Activated naive CD4-positive, alpha-beta T cell treated with anti-CD3 and anti-CD28 coated beads for 36 hours (primary cell): ENCODE results near the gene SALL3. TPM values are rescaled to one million over a fixed set of nuclear protein-coding genes. Genes with fewer than 3 reads are reported as not detected.

Source experiments
- CTCF ChIA-PET: fragments of 350-600 bp; sonication (Branson Sonifier 250); formaldehyde crosslinking; loops from one replicate; lab custom pipeline; 2021; ENCODE audit warnings: antibody characterized with exemption; lab: Charles Lee
- DNase-seq: peaks from one replicate; pipeline ENCODE4 v3.0.0-alpha.2; 2020
- H3K27ac Mint-ChIP-seq: one replicate; pipeline ENCODE4 v1.8.0; 2021; ENCODE audit warnings: mild to moderate bottlenecking, mixed read lengths
- H3K27me3 Mint-ChIP-seq: one replicate; pipeline ENCODE4 v1.8.0; 2021; ENCODE audit warnings: low read depth, mixed read lengths
- H3K36me3 Mint-ChIP-seq: one replicate; pipeline ENCODE4 v1.8.0; 2021; ENCODE audit warnings: low read depth, mixed read lengths
- H3K4me1 Mint-ChIP-seq: one replicate; pipeline ENCODE4 v1.8.0; 2021; ENCODE audit warnings: low read depth, mixed read lengths
- H3K4me3 Mint-ChIP-seq: one replicate; pipeline ENCODE4 v1.8.0; 2021; ENCODE audit warnings: mild to moderate bottlenecking, moderate library complexity, mixed read lengths
- H3K9me3 Mint-ChIP-seq: one replicate; pipeline ENCODE4 v1.8.0; 2021; ENCODE audit warnings: mixed read lengths
- intact Hi-C: fragments of 100-400 bp; cut with micrococcal nuclease; formaldehyde crosslinking; loops from one replicate; pipeline ENCODE4 v1.15.1; 2023
- total RNA-seq, 2 experiments: library from RNA; stranded (reverse); gene quantifications; one replicate each; pipeline ENCODE4 v1.2.3, GENCODE V29; 2021

Gene SALL3
- total RNA-seq, 2 experiments from 2014 or later, result not detected

GRCh38 chr18:79043288-79043687 is 63.7 kb downstream of the SALL3 start:
- no peak overlapping the region for H3K27ac Mint-ChIP-seq
- no peaks in the 10 kb centered on the region for H3K9me3 Mint-ChIP-seq
- no peaks in the 10 kb centered on the region for H3K4me1 Mint-ChIP-seq
- CTCF ChIA-PET, result no interaction called here
- no peak for DNase-seq
- H3K36me3 Mint-ChIP-seq, result no peaks in the 10 kb centered on the region
- H3K4me3 Mint-ChIP-seq, result no peak overlapping the region
- intact Hi-C loops, result no loop called here
- peaks cover 6% of the 10 kb centered on the region for H3K27me3 Mint-ChIP-seq

GRCh38 chr18:79046522-79046921 is 66.9 kb downstream of the SALL3 start:
- Mint-ChIP-seq H3K4me1 (no peaks in the 10 kb centered on the region), H3K9me3 (no peaks in the 10 kb centered on the region), H3K36me3 (no peaks in the 10 kb centered on the region), H3K27me3 (peaks cover 3% of the 10 kb centered on the region), H3K4me3 (no peak overlapping the region), H3K27ac (no peak overlapping the region)
- no peak for DNase-seq
- CTCF ChIA-PET, result no interaction called here
- intact Hi-C loops, result no loop called here

GRCh38 chr18:79047556-79048244 is 68.1 kb downstream of the SALL3 start:
- no peaks in the 10 kb centered on the region for H3K9me3 Mint-ChIP-seq
- H3K4me1 Mint-ChIP-seq, result no peaks in the 10 kb centered on the region
- peaks cover 2% of the 10 kb centered on the region for H3K27me3 Mint-ChIP-seq
- CTCF ChIA-PET, result no interaction called here
- no peak for DNase-seq
- no peaks in the 10 kb centered on the region for H3K36me3 Mint-ChIP-seq
- intact Hi-C loops, result no loop called here
- H3K4me3 Mint-ChIP-seq, result no peak overlapping the region
- no peak overlapping the region for H3K27ac Mint-ChIP-seq

- DNase-seq, result no peak
- intact Hi-C loops, result no loop called here
- Mint-ChIP-seq H3K9me3 (no peaks in the 10 kb centered on the region), H3K27ac (no peak overlapping the region), H3K4me1 (no peaks in the 10 kb centered on the region), H3K27me3 (no peaks in the 10 kb centered on the region), H3K36me3 (no peaks in the 10 kb centered on the region), H3K4me3 (no peak overlapping the region)
- CTCF ChIA-PET, result no interaction called here
Measured at GRCh38 chr18:79048245-79048632, 68.6 kb downstream of the SALL3 start.

- intact Hi-C loops, result no loop called here
- Mint-ChIP-seq H3K9me3 (no peaks in the 10 kb centered on the region), H3K4me1 (no peaks in the 10 kb centered on the region), H3K27me3 (no peaks in the 10 kb centered on the region), H3K27ac (no peak overlapping the region), H3K4me3 (no peak overlapping the region), H3K36me3 (no peaks in the 10 kb centered on the region)
- CTCF ChIA-PET, result no interaction called here
- DNase-seq, result no peak
Measured at GRCh38 chr18:79049506-79049905, 69.9 kb downstream of the SALL3 start.

Other genes starting within 250 kb of the SALL3 start
- gene ATP9B, start 89.6 kb downstream of the SALL3 start, total RNA-seq, result 10 to 100 TPM; 18.6 to 19.1 TPM